Fibroblast of villous mesenchyme (primary cell): ENCODE data around the gene ALDH1A2. TPM values are rescaled to one million over a fixed set of nuclear protein-coding genes. Genes with fewer than 3 reads are reported as not detected.

ENCODE experiments used
- DNase-seq: peaks from one replicate; pipeline ENCODE4 v3.0.0-alpha.2; 2010; ENCODE audit warnings: low read depth
- H3K4me3 ChIP-seq: 2 replicates; pipeline ENCODE4 v1.5.1; 2011; ENCODE audit warnings: low read depth, mild to moderate bottlenecking, low read length
- CTCF ChIP-seq: IDR thresholded peaks from 2 replicates; pipeline ENCODE4 v1.5.1; 2012; ENCODE audit warnings: low read depth, mild to moderate bottlenecking, low read length; ENCODE audit not compliant: insufficient read depth
- total RNA-seq: library from RNA; depleted of rRNA; stranded (reverse); fragments of >200 nt; gene quantifications from 2 replicates; pipeline ENCODE4 v1.2.3, GENCODE V29; 2012

ALDH1A2 gene
- total RNA-seq, 1 donor: 8.2 TPM

- no peak overlapping the region for H3K4me3 ChIP-seq
- TF ChIP-seq CTCF: no peak
- DNase-seq: no peak
These were observed 21.0 kb downstream of the ALDH1A2 start for GRCh38 chr15:58044551-58044950.

GRCh38 chr15:58043192-58043903 is 22.2 kb downstream of the ALDH1A2 start:
- TF ChIP-seq CTCF: peak; percentile 74
- peak; percentile 44 for DNase-seq
- no peak overlapping the region for H3K4me3 ChIP-seq

GRCh38 chr15:58042006-58042405 is 23.5 kb downstream of the ALDH1A2 start:
- DNase-seq: no peak
- H3K4me3 ChIP-seq: no peak overlapping the region
- TF ChIP-seq CTCF: no peak

- H3K4me3 ChIP-seq: no peak overlapping the region
- DNase-seq: no peak
- no peak for TF ChIP-seq CTCF
These were observed 25.4 kb downstream of the ALDH1A2 start for GRCh38 chr15:58040150-58040549.

- H3K4me3 ChIP-seq: no peak overlapping the region
- DNase-seq: no peak
- TF ChIP-seq CTCF: no peak
These were observed 26.2 kb downstream of the ALDH1A2 start for GRCh38 chr15:58039079-58040035.

GRCh38 chr15:58038426-58039078 is 27.0 kb downstream of the ALDH1A2 start:
- DNase-seq: peak; percentile 63
- no peak overlapping the region for H3K4me3 ChIP-seq
- TF ChIP-seq CTCF: no peak
